ENCODE results near the gene FBXO31. TPM values are rescaled to one million over a fixed set of nuclear protein-coding genes. Genes with fewer than 3 reads are reported as not detected.

FBXO31 gene, protein sequence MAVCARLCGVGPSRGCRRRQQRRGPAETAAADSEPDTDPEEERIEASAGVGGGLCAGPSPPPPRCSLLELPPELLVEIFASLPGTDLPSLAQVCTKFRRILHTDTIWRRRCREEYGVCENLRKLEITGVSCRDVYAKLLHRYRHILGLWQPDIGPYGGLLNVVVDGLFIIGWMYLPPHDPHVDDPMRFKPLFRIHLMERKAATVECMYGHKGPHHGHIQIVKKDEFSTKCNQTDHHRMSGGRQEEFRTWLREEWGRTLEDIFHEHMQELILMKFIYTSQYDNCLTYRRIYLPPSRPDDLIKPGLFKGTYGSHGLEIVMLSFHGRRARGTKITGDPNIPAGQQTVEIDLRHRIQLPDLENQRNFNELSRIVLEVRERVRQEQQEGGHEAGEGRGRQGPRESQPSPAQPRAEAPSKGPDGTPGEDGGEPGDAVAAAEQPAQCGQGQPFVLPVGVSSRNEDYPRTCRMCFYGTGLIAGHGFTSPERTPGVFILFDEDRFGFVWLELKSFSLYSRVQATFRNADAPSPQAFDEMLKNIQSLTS
- 43.2 and 53.9 TPM in 2 replicates for total RNA-seq (2022)
- percentile 70 among the genes with signal in this experiment for Bru-seq, nascent RNA
- BruChase-seq, experiment 1, labeled RNA remaining after a 6-hour chase, result percentile 69 among the genes with signal in this experiment
- percentile 69 among the genes with signal in this experiment for BruChase-seq, experiment 2, labeled RNA remaining after a 2-hour chase
- long read RNA-seq, full-length matches to known transcripts, result 20 of 39 reads
- long read RNA-seq, partial matches to known transcripts, result 4 of 39 reads
- long read RNA-seq, other reads (novel, unspliced or antisense), result 15 of 39 reads

DNA sequence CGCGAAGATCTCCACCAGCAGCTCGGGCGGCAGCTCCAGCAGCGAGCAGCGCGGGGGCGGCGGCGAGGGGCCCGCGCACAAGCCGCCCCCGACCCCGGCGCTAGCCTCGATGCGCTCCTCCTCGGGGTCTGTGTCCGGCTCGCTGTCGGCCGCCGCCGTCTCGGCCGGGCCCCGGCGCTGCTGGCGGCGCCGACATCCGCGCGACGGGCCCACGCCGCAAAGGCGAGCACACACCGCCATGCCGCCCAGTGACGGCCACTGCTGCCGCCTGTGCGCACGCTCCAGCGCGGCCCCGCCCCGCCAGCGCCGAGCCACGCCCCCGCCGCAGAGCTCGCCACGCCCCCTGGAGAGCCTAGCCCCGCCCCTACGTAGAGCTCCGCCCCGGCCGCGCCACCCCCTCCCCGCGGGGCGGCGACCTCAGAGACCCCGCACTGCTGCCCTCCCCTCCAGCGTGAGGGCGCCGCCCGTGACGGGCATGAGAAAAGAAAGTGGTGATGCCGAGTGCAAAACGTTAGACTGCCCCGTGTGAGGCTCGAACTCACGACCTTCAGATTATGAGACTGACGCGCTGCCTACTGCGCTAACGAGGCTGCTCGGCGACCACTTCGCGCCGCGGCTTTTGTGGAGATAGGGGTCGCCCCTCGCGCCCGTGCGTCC is at the start of gene FBXO31:
Gene FBXO31 (minus strand): TSS at position 272 of the 657 bp plus-strand sequence. CDS start 32 bp downstream, at position 240.
- Mint-ChIP-seq H3K27me3 (ENCODE audit: insufficient read depth, unreplicated experiment) (no peaks in the 10 kb centered on the region), H3K4me1 (ENCODE audit: insufficient read depth, unreplicated experiment) (peaks cover 33% of the 10 kb centered on the region), H3K4me3 (ENCODE audit: unreplicated experiment) (peak within 1 kb of the TSS; percentile 88), H3K27ac (ENCODE audit: low read depth, unreplicated experiment) (peak within 1 kb of the TSS; percentile 88), H3K9me3 (ENCODE audit: unreplicated experiment) (no peaks in the 10 kb centered on the region), H3K36me3 (ENCODE audit: insufficient read depth, unreplicated experiment) (peaks cover 37% of the 10 kb centered on the region)
- ChIA-PET POLR2A (interaction anchor here (0.5 to 4.8 kb wide), 20 partner anchors 8 to 821 kb away, joined by 3 to 101 read pairs (median 4); partner anchors contain the start of genes C16orf95, KLHDC4 and MAP1LC3B), CTCF (interaction anchor here (0.6 to 1.3 kb wide), 6 partner anchors 66 to 1770 kb away, joined by 3 to 5 read pairs (median 4); partner anchors contain the start of gene C16orf95)
- no TSS peak for BruUV-seq (replicated peaks)
- intact Hi-C loops (cut with micrococcal nuclease), result loop anchor here (1.0 kb wide), 1 partner anchor 9 kb away; the partner anchor contains the start of gene MAP1LC3B
- TF ChIP-seq, protein P1, sequence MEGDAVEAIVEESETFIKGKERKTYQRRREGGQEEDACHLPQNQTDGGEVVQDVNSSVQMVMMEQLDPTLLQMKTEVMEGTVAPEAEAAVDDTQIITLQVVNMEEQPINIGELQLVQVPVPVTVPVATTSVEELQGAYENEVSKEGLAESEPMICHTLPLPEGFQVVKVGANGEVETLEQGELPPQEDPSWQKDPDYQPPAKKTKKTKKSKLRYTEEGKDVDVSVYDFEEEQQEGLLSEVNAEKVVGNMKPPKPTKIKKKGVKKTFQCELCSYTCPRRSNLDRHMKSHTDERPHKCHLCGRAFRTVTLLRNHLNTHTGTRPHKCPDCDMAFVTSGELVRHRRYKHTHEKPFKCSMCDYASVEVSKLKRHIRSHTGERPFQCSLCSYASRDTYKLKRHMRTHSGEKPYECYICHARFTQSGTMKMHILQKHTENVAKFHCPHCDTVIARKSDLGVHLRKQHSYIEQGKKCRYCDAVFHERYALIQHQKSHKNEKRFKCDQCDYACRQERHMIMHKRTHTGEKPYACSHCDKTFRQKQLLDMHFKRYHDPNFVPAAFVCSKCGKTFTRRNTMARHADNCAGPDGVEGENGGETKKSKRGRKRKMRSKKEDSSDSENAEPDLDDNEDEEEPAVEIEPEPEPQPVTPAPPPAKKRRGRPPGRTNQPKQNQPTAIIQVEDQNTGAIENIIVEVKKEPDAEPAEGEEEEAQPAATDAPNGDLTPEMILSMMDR (IDR thresholded peaks at IDR 0.05; ENCODE audit: unreplicated experiment), result no peak
- DNase-seq (ENCODE audit: unreplicated experiment), result peak; percentile 74

DNA sequence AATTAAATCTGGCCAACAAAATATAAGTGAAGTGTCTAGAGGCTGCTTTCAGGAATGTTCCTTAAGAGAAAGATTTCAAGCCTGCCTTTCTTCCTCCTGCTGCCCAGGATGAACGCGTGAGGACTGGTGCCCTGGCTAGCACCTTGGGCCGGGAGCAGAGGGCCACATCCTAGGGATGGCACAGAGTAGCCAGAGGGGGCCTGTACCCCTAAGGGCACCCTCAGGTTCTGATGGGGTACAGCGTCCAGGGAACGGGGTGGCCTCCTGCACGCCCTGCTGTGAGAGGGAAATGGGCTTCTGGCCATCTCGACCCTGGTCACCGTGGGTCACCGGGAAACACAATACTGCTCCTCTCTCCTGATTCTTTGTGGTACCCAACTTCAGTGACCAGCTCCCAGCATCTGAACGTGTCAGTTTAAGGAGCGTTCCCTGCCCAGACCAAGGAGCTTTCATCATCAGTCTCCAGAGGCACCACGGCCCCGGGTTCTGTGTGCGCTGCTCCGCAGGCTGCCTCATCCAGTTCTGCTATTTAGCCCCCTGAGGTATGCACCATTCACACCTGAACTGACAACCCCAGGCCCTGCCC is 48.8 kb upstream of the FBXO31 start:
- POLR2A ChIA-PET, result no interaction called here
- DNase-seq (ENCODE audit: unreplicated experiment), result no peak
- TF ChIP-seq, protein P1 (IDR thresholded peaks at IDR 0.05; ENCODE audit: unreplicated experiment), result no peak
- Mint-ChIP-seq H3K27ac (ENCODE audit: low read depth, unreplicated experiment) (no peak overlapping the region), H3K4me3 (ENCODE audit: unreplicated experiment) (no peak overlapping the region), H3K27me3 (ENCODE audit: insufficient read depth, unreplicated experiment) (no peaks in the 10 kb centered on the region), H3K4me1 (ENCODE audit: insufficient read depth, unreplicated experiment) (peaks cover 6% of the 10 kb centered on the region), H3K9me3 (ENCODE audit: unreplicated experiment) (no peaks in the 10 kb centered on the region), H3K36me3 (ENCODE audit: insufficient read depth, unreplicated experiment) (peaks cover 29% of the 10 kb centered on the region)
- CTCF ChIA-PET, result interaction anchor here (0.6 to 1.7 kb wide), 5 partner anchors 15 to 440 kb away, joined by 4 to 5 read pairs (median 5); no protein-coding TSS in a partner anchor
- intact Hi-C loops (cut with micrococcal nuclease), result no loop called here
- BruUV-seq (replicated peaks), result no TSS peak

DNA sequence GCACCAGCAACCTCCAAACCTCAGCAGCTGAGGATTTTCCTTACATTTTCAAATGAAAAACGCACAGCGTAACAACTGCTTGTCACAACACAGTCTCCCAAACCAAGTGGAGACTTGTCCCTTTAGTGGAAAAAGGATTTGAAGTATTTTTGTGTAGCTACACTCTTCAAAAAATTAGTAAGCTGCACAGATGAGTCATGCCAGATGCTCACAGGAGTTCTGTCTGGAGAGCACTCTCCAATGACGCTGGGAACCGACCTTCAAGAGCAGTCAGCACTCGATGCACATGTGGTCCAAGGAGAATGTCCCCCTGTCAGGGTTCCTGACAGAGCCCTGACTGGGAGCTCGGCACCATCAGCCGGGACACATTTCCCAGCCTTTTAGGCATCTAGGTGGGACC is 48.4 kb upstream of the FBXO31 start:
- TF ChIP-seq, protein P1 (IDR thresholded peaks at IDR 0.05; ENCODE audit: unreplicated experiment), result no peak
- ChIA-PET POLR2A (no interaction called here), CTCF (interaction anchor here (1.1 to 1.7 kb wide), 4 partner anchors 15 to 204 kb away, joined by 4 to 5 read pairs (median 4); no protein-coding TSS in a partner anchor)
- peak; percentile 50 for DNase-seq (ENCODE audit: unreplicated experiment)
- no peak overlapping the region for H3K4me3 Mint-ChIP-seq (ENCODE audit: unreplicated experiment)
- H3K27ac Mint-ChIP-seq (ENCODE audit: low read depth, unreplicated experiment), result no peak overlapping the region
- peaks cover 29% of the 10 kb centered on the region for H3K36me3 Mint-ChIP-seq (ENCODE audit: insufficient read depth, unreplicated experiment)
- peaks cover 6% of the 10 kb centered on the region for H3K4me1 Mint-ChIP-seq (ENCODE audit: insufficient read depth, unreplicated experiment)
- H3K9me3 Mint-ChIP-seq (ENCODE audit: unreplicated experiment), result no peaks in the 10 kb centered on the region
- H3K27me3 Mint-ChIP-seq (ENCODE audit: insufficient read depth, unreplicated experiment), result no peaks in the 10 kb centered on the region
- no TSS peak for BruUV-seq (replicated peaks)
- intact Hi-C loops (cut with micrococcal nuclease), result no loop called here
